ENCODE measurements around the gene MAPK1IP1L.

Gene MAPK1IP1L

DNA sequence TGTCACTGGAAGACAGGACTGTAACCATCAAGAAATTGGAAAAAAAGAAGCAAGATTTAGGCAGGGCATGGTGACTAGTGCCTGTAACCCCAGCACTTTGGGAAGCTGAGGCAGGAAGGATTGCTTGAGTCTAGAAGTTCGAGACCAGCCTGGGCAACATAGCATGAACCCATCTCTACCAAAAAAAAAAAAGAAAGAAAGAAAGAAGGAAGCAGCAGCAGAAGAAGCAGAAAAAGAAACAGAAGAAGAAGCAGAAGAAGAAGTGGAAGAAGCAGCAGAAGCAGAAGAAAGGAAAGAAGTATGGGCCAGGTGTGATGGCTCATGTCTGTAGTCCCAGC is 47.1 kb downstream of the MAPK1IP1L start:
- DNase-seq, result no peak

DNA sequence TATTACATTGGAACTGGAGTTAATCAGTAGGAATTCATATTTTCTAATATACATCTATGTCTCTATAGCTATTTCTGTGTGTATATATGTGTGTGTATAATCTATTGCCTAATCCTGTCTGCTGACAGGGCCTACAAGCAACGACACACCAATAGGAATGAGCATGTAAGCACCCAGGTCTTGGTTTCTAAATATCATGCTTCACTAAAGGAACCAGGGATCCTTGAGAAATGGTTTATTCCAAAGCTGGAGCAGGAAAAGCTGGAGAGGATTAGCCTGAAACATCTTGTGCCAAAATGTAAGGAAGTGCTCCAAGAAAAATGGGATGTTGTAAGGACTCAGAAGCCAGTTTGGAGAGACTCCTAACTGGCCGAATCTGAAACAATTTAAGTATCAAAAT is 48.3 kb downstream of the MAPK1IP1L start:
- DNase-seq, result no peak

DNA sequence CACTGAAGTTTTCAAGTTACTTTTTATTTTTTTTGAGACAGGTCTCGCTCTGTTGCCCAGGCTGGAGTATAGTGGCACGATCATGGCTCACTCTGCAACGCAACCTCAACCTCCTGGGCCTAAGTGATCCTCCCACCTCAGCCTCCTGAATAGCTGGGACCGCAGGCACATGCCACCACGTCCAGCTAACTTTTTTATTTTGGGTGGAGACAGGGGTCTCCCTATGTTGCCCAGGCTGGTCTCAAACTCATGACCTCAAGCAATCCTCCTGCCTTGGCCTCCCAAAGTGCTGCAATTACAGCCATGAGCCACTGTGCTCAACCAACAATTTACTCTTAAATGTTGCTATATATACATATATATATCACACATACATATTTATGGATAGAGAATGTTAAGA is 50.3 kb downstream of the MAPK1IP1L start:
- DNase-seq, result no peak

DNA sequence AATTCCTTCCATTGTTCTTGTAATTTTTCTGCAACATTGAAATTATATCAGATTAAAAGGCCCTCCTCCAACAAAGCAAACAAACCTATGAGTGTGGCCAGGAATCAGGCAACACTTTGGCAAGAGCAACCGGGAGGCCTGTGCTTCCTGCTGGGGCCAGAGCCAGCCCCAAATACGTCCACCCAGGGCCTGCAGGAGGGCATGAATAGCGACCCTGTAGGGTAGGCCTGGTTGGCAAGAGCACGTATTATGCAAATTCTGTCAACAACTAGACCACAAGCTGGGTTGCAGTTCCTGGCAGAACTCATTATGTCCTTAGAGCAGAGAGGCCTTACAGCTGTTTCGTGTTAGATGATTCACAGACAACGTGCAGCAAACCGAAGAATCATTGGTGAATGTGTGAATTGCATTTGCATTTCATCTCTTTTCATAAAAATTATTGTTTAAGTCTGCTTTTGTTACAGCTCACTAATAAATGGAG is 50.7 kb downstream of the MAPK1IP1L start:
- peak; percentile 79 for DNase-seq

DNA sequence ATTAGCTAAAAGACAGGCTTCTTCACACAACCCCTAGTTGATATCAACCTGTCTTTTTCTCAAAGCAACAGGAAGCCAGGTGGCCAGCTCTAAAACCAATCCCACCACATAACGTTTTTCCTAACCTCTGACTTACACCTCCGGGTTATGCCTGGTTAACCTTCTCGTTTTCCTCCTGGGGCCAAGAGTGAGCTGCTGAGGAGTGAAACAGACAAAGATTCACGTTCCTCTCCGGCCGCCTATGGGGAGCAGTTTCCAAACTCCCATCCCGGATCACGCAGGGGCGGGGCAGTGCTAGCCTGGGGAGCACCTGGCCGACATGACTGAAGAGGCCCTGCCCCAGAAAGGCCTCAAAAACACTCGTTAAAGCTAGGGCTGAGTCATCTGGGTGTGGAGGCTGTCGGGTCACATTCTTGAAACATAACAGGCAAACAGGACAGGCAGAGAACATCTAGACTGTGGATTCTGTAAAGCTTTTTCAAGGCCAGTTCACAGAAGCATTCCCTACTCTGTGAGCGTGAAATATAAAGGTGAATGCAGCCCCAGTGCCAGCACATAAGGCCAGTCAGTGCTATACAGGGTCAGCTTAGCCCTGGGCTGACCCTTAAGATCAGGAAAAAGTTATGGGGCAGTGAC is 51.7 kb downstream of the MAPK1IP1L start:
- peak; percentile 83 for DNase-seq

DNA sequence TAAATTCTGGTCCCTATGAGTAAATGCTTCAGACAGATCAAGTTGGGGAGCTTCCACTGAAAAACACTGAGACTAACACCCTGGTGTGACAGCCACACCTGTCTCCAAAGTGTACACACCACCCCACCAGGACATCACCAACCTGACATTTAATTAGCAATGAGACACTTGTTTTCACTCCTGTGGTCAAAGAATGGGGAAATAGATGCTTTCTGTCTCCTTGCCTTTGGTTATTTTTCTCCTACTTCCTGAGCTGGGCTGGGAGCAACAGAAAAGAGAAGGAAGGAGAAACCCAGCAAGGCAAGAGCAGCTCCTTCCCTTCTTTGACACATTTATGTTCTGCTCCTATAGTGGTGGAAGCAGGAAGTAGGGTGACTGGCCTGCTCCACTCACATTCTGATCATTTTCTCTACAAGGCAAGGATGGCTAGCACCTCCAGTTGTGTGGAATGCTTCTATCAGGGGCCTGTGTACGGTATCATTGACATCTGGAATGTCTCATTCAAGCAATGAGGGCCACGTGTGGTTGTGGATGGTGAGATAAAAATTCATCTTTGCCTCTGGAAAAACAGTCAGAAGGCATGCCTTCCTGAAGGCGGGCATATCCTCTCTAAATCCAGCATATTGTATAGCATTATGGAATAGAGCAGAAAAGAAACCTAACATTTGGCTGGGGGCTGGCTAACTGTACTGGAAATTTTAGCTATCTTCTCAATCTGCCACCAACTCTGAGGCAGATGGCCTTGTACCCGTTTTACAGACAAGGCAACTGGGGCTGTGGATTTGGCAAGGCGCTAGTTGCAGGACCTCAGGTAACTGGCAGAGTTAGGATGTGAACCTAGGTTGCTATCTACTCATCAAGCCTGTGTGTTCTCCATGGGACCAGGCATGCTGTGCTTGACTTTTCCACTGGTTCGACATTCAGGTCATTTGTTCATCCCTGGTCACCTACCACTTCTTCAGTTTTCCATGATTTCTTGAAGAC is 52.8 kb downstream of the MAPK1IP1L start:
- no peak for DNase-seq

DNA sequence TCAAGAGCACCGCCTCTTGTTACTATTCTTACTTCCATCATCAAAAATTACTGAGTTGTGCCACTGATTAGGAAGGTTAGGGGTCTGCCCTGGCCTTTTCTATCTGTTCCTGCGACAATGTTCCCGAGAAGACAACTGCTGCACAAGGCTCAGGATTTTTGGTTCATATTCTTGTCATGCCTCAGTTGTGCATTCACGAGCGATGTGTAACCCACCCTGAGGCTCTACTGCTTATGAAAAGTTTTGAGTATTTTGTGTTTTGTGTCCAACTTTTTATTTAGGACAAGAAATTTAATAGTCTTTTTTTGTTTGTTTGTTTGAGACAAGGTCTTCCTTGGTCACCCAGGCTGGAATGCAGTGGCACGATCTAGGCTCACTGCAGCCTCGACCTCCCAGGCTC is 54.5 kb downstream of the MAPK1IP1L start:
- DNase-seq, result no peak

DNA sequence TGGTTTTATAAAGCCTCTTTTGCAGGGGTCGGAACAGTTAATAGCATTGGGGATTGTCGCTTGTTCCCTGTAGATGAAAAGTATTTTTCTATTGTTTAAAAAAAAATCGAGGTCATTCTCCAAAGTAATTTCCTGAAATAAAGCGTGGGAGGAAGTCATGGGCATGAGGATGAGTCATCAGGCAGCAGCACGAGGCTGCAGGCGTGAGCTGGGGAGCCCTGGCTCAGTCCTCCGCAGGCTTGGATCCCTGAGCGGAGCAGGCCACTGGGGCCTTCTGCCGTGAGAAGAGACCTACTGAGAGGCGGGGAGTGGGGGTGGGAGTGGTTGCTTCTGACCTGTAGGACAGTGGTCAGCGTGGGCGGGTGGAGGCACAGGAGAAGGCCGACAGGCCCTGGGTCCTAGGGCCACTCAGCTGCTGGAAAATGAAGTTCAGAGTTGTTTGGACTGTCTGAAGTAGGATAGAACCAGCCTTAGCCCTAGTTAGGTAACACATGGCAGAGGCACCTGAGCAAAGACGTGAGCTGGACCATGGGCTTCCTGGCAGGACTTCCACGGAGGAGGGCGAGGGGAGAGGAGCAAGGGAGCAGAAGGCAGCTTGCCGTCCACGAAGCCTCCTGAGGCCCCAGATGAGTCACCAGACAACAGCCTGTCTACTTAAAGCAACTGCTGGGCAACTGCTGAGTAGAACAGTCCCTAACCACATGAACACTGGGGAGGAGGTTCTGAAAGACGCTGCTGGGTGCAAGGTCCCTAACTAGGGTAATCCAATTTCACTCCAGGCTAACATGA is 56.5 kb downstream of the MAPK1IP1L start:
- peak; percentile 73 for DNase-seq

DNA sequence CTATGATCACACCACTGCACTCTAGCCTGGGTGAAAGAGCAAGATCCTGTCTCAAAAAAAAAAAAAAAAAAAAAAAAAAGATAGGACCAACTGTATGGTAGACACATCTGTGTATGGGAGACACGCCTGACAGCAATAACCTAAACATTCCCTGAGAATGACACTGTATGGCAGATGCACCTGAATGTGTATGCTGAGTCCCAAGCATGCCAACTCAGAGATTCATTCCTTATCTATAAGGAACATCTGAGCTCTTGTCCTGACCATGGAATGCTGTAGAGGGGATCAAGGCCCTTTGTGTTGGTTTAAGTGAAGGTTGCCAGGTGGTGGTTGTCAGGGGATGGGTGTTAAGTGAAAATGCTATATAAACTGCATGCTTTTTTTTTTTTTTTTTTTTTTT is 58.4 kb downstream of the MAPK1IP1L start:
- DNase-seq, result peak; percentile 42

DNA sequence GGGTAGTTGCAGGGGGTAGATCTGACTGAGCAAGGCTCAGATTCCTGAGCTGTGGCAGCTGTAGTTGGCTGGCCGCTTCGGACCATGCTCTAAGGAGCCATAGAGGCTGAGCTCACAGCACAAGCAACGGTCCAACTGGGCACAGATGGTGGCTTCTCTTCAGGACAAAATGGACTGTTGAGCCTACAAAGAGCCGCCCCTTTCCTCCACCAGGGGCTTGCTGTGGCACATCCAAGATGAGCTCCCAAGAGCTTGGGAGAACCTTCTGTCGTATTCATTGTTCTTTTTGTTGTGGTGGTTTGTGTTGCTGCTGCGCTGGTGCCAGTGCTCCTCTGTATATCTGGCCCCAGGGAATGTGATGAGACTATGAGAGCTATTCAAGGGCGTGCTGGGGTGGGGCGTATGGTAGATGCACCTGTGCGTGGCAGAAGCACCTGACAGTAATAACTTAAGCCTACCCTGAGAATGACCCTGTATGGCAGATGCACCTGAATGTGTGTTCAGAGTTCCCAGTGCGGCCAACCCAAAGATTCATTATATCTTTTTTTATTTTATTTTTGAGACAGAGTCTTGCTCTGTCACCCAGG is 59.8 kb downstream of the MAPK1IP1L start:
- no peak for DNase-seq

DNA sequence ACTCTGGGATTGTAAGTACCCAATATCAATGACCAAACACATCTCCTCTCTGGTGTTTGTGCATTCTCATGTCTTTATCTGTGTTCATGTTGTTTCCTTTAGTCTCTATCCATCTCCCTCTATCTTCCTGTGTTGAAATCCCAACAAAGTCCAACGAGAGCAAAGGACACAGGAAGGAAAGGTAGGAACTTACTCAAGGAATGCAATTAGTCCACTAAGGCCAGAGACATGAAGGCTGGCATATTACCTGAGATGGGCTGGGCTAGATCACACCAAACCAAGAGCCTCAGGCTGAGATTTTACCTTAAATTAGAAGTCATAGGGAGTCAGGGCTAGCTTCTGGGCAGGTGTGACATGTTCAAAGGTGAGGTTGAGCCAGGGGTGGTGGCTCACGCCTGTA is 63.3 kb downstream of the MAPK1IP1L start:
- no peak for DNase-seq

DNA sequence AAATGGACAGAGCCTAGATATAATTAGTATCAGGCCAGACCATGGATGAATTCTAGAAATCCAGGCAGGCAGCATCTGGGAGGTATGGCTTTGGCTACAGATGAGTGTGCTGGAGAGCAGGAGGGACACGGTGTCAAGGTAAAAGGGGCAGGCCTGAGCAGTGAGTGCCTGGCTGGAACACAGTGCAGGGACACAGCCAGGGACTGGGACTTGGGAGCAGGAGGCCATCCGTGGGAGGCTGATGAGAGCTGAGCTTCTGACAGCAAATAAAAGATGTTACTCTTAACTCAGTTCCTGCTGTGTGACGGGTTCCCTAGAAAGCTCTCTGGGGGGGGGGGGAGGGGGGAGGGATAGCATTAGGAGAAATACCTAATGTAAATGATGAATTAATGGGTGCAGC is 64.0 kb downstream of the MAPK1IP1L start:
- DNase-seq, result no peak

DNA sequence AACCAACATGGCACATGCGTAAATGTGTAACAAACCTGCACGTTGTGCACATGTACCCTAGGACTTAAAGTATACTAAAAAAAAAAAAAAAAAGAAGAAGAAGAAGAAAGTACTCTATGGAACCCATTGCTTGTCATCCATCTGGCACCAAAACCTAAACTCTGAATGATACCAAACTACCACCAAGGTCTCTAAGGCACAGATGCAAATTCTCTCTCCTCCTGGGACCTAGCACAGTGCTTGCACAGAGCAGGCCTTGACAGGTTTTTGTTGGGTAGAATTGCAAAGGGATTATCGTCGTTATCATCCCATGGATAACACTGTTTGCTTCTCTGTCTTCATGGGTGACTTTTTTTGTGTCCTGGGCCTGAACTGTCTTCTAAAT is 64.4 kb downstream of the MAPK1IP1L start:
- no peak for DNase-seq

DNA sequence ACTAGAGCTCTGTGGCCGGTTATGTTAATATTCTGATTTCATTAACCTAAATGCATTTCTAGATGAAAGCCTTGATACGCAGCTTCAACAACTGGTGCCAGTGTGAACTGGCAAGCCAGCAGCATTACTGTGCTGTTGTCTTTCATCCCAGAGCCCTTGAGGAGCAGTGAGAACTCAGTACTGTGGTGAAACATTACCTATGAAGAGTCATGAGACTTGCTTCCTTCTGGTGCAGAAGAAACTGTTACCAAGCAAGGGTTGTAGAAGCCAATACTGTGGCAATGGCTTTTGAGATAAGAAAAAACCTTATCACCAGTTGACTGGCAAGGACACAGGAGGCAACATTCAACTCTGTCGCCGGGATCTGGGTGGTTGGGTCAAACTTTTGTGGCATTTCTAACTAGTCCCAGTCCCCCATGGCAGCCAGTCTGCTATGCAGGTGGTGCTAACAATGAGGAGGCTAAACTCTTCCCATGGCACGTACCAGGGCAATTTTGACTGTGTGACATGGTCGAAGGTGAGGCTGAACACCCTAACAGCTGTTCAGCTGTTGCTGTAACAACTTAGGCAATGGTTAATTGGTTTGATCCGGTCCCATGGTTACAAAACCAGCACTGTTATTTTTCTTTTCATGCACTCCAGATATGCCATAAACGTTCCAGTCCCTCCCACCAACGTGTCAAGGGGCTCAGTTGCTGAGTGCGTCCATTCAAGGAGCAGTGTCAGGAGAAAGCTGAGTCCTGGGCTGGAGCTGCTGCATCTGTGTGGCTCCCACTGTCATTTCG is 65.0 kb downstream of the MAPK1IP1L start:
- peak; percentile 95 for DNase-seq

DNA sequence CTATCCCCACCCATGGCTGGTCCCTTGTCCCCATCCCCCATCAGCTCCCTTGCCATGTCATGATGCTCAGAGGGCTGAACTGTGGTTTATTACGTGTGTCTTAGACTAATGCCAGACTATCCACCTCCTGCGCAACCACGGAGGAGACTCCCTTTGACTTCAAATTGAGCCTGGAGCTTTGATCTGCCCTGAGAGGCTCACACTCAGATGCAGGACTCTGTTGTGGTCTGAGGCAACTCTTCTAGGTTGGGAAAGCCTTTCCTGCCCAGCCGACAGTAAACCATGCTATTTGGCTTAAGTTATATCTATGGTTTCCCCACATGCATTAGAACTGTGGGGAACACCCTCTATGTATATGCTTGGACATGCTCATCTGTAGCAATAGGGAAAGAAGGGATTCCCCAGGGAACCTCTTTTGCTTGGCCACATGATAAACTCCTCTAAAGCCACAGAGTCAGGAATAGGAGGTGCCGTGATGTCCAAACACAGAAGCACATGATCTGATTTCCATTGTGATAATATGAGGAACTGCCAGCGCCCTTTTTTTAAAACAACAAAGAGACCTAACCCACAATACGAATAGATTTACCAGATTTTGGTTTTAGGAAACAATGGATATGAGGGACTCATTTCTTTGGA is 66.5 kb downstream of the MAPK1IP1L start:
- DNase-seq, result peak; percentile 84

DNA sequence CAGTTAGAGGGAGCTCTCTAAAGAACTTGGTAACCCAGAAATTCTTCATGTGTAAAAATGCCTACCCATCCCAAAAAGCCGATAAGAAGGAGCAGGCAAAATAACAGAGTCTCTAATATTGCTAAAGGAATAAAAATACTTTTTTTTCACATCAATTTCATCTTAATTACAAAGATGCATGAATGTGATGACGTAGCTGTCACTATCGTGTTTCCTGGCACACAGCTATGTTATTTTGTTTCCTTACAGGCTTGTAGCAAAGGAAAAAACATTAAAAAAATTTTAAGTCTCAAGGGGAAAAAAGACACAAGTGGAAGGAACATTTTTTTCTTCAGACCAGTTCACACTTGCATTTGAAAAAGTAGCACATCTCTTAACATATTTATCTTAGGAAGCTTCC is 67.3 kb downstream of the MAPK1IP1L start:
- DNase-seq, result no peak
